ENCODE measurements around the gene TMPRSS7.
A peak's percentile ranks its signal among the peaks of the same experiment; 100 is the strongest.

The TMPRSS7 gene

DNA sequence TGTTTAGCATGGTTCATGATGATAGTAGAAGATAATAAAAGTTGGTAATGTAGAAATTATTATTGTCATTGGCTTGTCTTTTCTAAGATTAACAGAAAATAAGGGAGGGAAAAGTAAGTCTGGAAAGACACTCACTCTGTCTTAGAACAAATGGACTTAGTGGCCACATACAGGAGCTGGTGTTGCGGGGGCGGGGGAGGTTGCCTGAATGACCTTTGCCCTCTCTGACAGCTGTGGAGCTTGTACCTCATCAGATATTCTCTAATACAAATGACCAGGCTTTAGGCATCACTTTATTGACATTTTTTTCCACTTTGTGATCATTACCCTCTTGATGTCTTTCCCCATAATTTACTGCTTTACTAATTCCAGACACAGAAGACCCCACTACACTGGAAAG, 29.9 kb upstream of the TMPRSS7 start:
- TF ChIP-seq, protein P1, sequence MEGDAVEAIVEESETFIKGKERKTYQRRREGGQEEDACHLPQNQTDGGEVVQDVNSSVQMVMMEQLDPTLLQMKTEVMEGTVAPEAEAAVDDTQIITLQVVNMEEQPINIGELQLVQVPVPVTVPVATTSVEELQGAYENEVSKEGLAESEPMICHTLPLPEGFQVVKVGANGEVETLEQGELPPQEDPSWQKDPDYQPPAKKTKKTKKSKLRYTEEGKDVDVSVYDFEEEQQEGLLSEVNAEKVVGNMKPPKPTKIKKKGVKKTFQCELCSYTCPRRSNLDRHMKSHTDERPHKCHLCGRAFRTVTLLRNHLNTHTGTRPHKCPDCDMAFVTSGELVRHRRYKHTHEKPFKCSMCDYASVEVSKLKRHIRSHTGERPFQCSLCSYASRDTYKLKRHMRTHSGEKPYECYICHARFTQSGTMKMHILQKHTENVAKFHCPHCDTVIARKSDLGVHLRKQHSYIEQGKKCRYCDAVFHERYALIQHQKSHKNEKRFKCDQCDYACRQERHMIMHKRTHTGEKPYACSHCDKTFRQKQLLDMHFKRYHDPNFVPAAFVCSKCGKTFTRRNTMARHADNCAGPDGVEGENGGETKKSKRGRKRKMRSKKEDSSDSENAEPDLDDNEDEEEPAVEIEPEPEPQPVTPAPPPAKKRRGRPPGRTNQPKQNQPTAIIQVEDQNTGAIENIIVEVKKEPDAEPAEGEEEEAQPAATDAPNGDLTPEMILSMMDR (IDR thresholded peaks at IDR 0.05; ENCODE audit: poor library complexity, severe bottlenecking), result no peak
- no peak overlapping the region for H3K4me3 ChIP-seq (ENCODE audit: severe bottlenecking)
- H3K36me3 ChIP-seq (ENCODE audit: low read depth), result no peaks in the 10 kb centered on the region
- DNase-seq (ENCODE audit: low spot score) (no peak), ATAC-seq (ENCODE audit: low read depth) (no peak)
- peaks cover 33% of the 10 kb centered on the region for H3K4me1 ChIP-seq (ENCODE audit: insufficient read depth, poor library complexity, severe bottlenecking)
- peak overlapping the region; percentile 51 for H3K27ac ChIP-seq (ENCODE audit: poor library complexity, severe bottlenecking)
- H3K27me3 ChIP-seq (ENCODE audit: insufficient read depth, poor library complexity, severe bottlenecking), result no peaks in the 10 kb centered on the region
- no peaks in the 10 kb centered on the region for H3K9me3 ChIP-seq (ENCODE audit: severe bottlenecking)

DNA sequence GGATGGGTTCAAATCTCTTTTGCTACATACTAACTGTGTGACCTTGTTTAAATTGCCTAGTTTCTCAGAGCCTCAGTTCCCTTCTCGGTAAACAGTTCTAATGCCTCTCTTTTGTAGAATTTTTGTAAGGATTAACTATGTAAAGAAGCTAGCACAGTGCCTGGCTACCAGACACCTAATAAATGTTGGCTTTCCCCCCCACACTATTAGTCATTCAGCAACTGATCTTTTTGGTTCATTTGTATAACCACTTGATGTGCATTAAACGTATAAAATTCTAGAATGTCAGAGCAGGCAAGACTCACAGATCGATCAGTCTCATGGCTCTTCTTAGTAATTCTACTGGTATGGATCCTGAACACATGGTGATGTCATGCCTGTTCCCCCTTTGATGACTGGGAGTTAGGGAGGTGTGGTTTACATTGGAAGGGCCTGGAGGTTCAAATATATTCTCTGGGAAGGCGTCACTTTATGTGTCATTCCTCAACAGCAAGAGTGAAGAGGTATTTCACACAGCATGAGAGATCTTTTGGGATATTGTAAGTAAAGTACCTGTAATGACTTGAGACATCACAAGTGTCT, 29.4 kb upstream of the TMPRSS7 start:
- ATAC-seq (ENCODE audit: low read depth) (no peak; the same call in 2 of the 3 replicates), DNase-seq (ENCODE audit: low spot score) (no peak)
- peaks cover 33% of the 10 kb centered on the region for H3K4me1 ChIP-seq (ENCODE audit: insufficient read depth, poor library complexity, severe bottlenecking)
- TF ChIP-seq, protein P1 (IDR thresholded peaks at IDR 0.05; ENCODE audit: poor library complexity, severe bottlenecking), result no peak
- no peaks in the 10 kb centered on the region for H3K36me3 ChIP-seq (ENCODE audit: low read depth)
- peak overlapping the region; percentile 51 for H3K27ac ChIP-seq (ENCODE audit: poor library complexity, severe bottlenecking)
- H3K4me3 ChIP-seq (ENCODE audit: severe bottlenecking), result no peak overlapping the region
- H3K27me3 ChIP-seq (ENCODE audit: insufficient read depth, poor library complexity, severe bottlenecking), result no peaks in the 10 kb centered on the region
- no peaks in the 10 kb centered on the region for H3K9me3 ChIP-seq (ENCODE audit: severe bottlenecking)

DNA sequence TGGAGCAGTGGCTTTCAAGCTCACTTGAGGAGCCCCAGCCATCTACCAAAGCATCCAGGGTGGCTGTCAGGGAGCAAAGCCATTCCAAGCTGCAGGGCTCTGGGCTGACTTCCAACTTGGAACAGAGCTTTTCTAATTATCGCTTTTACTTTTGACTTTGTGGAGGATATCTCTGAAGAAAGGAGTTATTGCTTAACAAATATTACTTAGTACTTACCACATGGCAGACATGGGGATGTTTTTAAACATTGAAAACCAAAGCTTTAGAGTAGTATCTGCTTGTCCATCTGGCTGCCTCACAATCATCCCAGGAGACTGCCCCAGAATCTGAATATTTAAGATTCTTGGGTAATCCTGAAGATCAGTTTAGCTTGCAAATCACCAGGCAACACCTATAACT, 26.9 kb upstream of the TMPRSS7 start:
- H3K4me1 ChIP-seq (ENCODE audit: insufficient read depth, poor library complexity, severe bottlenecking), result peaks cover 22% of the 10 kb centered on the region
- no peak overlapping the region for H3K27ac ChIP-seq (ENCODE audit: poor library complexity, severe bottlenecking)
- DNase-seq (ENCODE audit: low spot score) (no peak), ATAC-seq (ENCODE audit: low read depth) (no peak)
- no peaks in the 10 kb centered on the region for H3K36me3 ChIP-seq (ENCODE audit: low read depth)
- H3K4me3 ChIP-seq (ENCODE audit: severe bottlenecking), result no peak overlapping the region
- no peaks in the 10 kb centered on the region for H3K27me3 ChIP-seq (ENCODE audit: insufficient read depth, poor library complexity, severe bottlenecking)
- TF ChIP-seq, protein P1 (IDR thresholded peaks at IDR 0.05; ENCODE audit: poor library complexity, severe bottlenecking), result no peak
- no peaks in the 10 kb centered on the region for H3K9me3 ChIP-seq (ENCODE audit: severe bottlenecking)

DNA sequence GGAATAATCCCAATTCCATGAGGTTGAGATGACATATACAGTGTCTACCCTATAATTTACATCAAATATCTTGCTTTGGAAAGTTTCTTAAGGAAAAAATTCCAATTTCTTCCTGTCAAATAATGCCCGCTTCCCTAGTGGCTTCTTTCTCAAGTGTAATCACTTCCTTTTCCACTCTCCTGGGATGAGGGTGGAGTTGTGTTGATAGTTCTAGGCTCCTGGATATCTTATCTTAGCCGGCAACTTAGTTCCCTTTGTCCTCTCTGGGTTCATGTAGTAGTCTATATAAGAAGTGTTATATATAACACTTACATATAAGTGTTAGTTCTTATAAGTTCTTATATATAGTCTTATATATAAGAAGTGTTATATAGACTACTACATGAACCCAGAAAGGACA, 24.9 kb upstream of the TMPRSS7 start:
- Histone ChIP-seq H3K9me3 (ENCODE audit: severe bottlenecking) (no peaks in the 10 kb centered on the region), H3K4me1 (ENCODE audit: insufficient read depth, poor library complexity, severe bottlenecking) (peaks cover 6% of the 10 kb centered on the region), H3K4me3 (ENCODE audit: severe bottlenecking) (no peak overlapping the region), H3K36me3 (ENCODE audit: low read depth) (no peaks in the 10 kb centered on the region), H3K27ac (ENCODE audit: poor library complexity, severe bottlenecking) (no peak overlapping the region), H3K27me3 (ENCODE audit: insufficient read depth, poor library complexity, severe bottlenecking) (no peaks in the 10 kb centered on the region)
- DNase-seq (ENCODE audit: low spot score) (no peak), ATAC-seq (ENCODE audit: low read depth) (no peak)
- TF ChIP-seq, protein P1 (IDR thresholded peaks at IDR 0.05; ENCODE audit: poor library complexity, severe bottlenecking), result no peak

DNA sequence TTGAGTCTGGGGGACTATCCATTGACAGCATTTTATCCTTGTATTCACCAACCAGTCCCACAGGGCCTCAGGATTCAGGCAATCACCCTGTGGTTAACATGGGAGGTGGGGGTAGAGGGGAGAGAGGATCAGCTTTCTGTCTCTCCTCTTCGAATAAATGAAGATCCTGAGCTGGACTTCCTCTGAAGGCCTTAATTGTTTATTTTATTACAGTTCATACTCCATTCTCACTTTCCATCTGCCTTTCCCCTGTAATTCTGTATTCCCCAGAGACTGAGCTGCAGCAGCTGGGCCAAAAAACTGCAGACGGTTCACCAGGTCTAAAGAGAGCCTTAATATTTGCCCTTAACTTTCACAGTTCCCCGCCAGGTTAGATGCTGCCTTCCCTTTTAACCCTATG, 23.9 kb upstream of the TMPRSS7 start:
- Histone ChIP-seq H3K4me3 (ENCODE audit: severe bottlenecking) (no peak overlapping the region), H3K27ac (ENCODE audit: poor library complexity, severe bottlenecking) (no peak overlapping the region), H3K4me1 (ENCODE audit: insufficient read depth, poor library complexity, severe bottlenecking) (no peaks in the 10 kb centered on the region), H3K36me3 (ENCODE audit: low read depth) (no peaks in the 10 kb centered on the region), H3K9me3 (ENCODE audit: severe bottlenecking) (no peaks in the 10 kb centered on the region), H3K27me3 (ENCODE audit: insufficient read depth, poor library complexity, severe bottlenecking) (no peaks in the 10 kb centered on the region)
- TF ChIP-seq, protein P1 (IDR thresholded peaks at IDR 0.05; ENCODE audit: poor library complexity, severe bottlenecking), result no peak
- no peak for DNase-seq (ENCODE audit: low spot score)
- ATAC-seq (ENCODE audit: low read depth), result no peak
